GM19099 (cell line): ENCODE results near the gene PLEKHM3.

Experiments used
- POLR2A ChIP-seq: IDR thresholded peaks from 3 replicates; pipeline ENCODE4 v1.6.1; 2011; ENCODE audit warnings: low read depth; ENCODE audit not compliant: insufficient read length; ENCODE audit errors: extremely low read depth

PLEKHM3 gene, protein sequence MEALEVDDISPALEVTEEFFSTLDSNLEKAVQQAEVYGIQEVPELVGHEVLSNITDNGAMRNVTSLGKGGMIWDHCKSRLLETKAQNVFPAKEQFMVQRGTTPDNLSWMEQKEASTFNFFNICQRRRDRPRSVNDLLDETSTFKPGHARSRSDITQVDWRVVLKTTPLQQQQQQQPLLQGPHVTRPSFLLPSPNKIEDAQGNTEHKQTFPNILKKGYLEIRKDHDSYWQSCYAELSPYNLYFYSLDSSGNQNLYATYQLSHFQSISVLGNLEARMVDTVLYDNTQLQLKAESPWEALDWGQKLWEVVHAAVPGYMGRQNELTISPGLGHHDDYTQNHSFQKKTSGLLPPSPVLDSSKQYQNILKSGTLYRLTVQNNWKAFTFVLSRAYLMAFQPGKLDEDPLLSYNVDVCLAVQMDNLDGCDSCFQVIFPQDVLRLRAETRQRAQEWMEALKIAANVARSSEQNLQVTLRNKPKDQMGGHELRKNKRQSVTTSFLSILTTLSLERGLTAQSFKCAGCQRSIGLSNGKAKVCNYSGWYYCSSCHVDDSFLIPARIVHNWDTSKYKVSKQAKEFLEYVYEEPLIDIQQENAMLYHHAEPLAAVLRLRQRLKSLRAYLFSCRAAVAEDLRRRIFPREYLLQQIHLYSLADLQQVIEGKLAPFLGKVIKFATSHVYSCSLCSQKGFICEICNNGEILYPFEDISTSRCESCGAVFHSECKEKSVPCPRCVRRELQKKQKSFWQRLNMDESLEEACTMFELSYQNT

DNA sequence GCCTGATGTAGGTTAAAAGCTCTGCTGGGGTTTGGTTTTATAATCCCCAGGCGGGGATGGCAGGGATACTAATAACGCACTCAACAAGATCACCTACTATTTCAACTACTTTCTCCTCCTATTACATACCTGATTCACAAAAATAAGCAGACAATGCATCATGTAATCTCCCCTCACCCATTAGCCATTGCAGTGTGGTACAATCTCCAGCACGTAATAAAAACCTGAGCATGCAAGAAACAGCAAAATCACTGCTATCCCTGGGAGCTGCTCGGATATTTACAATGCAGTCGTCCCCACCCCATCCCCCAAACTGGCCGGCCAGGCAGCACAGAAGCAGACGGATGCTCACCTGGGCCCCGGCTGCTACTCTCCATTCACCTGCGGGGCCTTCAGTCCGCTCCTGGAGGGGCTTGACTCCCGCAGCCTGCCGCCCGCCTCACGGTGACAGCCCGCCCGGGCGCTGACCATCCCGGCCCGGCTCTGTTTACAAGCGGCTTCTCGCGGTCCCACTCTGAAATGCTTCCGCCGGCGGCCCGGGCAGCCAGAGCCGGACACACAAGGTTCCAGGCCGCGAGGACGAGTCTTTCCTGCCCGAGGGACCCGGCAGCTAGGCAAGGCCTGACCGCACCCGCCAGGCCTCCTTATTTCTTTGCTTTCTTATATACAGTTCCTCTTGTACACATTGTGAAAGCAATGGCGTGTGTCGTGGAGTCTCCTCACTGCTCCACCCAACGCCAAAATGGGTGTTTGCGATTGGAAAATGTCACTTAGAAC, at the start of gene PLEKHM3:
PLEKHM3 (minus strand) TSS at position 491 of the 777 bp plus-strand sequence. CDS start 23,888 bp downstream, outside the sequence.
- TF ChIP-seq POLR2A: peak; percentile 87

DNA sequence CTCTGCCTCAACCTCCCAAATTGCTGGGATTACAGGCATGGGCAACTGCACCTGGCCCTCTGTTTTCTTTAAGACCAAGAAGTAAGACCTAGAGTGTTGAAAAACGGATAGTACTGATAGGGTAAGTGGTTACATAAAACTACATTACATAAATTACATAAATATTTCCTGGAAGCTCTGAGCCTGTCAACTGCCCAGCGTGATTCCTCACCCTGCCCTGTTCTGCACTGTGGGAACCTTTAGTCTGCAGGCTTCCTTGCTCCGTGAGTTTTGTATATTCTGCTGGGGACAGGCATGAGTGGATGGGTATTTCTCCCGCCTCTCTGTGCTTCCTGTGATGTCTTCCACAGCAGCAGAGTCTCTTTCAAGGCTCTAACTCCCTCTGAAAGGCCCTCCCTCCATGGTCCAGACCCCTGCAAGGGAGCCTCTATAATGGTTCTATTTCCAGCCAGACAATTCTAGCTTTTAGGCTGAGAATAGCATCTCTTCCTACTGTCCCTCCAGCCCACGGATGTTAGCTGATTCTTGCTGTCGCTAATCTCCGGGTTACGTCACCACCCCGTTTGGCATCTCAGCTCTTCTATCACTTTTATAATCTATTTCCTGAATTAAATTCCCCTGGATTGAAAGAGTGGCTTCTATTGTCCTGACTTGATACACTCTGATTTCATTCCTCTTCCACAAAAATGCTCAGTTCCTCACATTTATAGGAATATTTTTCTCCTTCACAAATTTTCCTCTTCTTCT, 49.5 kb upstream of the PLEKHM3 start:
- no peak for TF ChIP-seq POLR2A

DNA sequence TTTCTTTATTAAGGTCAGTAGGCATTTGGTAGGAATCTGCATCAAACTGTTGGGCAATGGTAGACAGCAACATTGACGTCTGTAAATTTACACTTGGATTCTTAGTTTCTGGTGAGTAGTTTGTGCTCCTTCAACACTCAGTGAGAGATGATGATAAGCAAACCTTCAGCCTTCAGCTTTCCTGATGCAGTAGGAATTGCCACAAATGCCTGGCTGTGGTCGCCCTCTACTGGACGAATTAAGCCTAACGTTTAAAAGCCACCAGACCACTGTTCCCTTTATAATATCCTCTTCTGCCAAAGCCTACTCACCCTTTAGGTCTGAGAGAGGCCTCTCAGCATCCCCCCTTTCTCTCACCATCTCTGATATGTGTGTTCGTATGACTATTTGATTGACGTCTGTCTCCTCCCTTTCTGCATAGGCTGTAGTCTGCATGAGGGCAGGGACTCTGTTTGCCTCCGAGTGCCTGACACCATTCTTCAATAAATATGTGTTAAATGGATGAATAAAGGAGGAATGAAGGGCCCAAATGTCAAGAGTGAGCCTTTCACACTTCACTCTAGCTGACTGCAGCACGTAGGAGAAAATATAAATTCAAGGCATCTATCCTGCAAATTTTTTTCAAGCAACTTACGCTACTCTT, 47.0 kb upstream of the PLEKHM3 start:
- TF ChIP-seq POLR2A: no peak

DNA sequence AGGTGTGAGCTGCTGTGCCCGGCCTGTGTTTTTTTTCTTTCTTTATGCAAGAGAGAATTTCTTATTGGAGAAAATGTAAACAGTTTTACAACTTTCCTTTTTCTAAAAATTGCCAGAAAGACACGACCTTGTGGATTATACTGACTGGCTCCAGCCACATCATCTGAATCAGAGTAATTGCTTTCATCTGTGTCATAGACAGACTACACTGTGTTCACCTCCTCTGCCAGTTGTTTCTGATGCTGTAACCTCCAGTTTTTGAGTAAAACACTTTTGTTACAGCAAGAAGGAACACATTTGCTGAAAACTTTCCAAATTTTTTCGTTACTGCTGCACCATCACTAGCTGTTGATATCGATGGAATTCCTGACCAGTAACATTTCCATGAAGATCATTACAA, 43.9 kb upstream of the PLEKHM3 start:
- TF ChIP-seq POLR2A: no peak

DNA sequence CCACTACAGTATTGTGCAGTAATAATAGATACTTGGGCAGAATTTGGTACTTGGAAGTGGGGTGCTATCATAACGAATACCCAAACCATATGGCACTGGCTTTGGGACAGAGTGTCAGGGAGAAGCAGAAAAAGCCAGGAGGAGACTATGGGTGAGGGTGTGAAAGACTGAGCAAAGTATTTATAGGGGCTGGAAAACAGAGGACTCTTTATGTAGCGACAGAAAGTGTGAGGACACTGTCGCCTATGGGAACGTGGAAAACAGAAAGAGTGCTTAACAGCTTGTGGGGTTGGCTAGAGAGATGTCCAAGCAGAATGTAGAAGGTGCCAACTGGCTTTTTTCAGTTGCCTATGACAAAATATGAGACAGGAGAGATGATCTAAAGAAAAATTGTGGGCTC, 40.7 kb upstream of the PLEKHM3 start:
- TF ChIP-seq POLR2A: no peak

DNA sequence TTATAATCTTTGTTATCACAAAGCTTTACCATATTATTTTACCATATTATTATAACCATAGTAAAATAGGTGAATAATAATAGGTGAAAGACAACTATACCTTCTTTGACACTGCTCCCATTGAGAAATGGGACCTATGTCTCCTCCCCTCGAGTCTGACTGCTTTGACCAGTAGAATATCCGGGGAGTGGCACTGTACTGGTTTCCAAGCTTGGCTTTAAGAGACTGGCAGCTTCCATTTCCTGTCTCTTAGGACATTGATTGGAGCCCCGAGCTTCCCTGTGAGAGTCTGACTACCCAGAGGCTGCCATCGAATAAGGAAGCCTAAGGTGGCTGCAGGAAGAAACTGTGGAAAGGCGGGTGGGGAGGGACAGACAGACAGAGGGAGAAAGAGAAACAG, 40.1 kb upstream of the PLEKHM3 start:
- TF ChIP-seq POLR2A: no peak

DNA sequence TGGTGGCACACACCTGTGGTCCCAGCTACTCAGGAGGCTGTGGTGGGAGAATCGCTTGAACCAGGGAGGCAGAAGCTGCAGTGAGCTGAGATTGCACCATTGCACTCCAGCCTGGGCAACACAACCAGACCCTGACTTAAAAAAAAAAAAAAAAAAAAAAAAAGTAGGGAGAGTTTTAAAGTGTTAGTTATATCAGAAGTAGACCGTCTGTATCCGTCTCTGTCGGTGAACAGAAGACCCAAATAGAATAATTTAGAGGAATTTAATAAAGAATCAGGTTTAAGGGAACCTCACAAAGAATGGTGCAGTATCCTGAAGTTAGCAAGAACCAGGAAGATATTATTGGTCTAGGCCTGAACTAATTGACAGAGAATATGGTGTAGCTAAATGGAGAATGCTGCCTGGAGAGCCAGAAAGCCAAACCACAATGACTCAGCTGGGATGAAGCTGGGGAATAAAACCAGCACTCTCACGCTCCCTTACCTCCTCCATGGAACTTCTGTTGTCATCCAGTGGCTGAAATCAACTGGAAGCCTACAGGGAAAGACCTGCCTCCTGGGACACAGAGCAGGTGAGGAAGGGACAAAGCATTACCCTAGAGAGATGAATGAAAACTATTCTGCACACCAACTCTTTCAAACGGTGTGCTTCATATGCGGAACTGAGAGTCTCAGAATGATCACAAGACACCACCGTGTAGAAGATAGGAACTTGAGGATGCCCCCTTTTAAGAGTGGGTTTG, 39.1 kb upstream of the PLEKHM3 start:
- TF ChIP-seq POLR2A: no peak

DNA sequence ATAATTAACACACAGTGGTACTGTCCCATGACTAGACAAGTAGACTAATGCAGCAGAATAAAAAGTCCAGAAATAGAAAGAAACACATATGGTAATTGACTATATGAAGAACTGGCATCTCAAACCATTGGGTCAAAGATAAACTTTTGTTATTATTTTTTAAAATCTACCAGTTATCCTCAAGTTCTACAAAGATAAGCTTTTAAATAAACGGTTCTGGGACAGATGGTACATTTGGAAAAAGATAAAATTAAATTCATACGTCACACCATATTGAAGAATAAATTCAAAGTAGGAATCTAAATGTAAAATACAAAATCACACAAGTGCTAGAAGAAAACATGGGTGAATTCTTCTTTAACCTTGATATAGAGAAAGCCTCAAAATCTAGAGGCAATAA, 37.6 kb upstream of the PLEKHM3 start:
- no peak for TF ChIP-seq POLR2A

DNA sequence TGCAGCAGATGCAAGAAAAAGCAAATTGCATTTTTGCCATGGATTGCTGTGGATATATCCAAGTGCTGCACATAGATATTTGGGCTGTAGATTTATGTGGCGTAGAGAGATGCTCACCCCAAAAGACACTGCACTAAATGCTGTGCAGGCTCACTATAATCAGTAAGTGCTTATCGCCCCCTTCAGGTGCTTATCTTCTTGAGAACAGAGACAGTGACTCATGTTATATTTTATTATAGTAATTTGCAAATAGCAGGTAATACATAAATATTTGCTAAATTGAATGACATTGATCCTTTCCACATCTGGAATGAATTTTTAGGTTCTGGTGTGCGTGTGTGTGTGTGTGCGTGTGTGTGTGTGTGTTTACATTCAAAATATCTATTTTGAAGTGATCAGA, 36.8 kb upstream of the PLEKHM3 start:
- no peak for TF ChIP-seq POLR2A

DNA sequence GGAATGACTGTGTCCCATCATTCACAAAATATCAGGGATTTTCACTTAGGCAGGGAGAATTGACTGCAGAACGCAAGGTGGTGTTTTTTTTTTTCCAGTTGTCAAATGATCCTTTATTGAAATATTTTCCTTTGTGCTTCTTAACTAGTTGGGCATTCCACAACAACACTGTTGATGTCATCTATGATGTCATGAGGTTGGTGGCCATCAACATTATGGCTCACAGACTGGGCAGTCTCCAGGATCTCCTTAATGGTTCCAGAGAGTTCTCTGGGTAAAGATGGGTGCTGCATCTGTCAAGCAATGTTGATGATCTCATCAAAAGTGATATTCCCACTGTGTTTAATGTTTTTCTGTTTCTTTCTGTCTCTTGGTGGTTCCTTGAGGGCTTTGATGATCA, 31.8 kb upstream of the PLEKHM3 start:
- TF ChIP-seq POLR2A: no peak

DNA sequence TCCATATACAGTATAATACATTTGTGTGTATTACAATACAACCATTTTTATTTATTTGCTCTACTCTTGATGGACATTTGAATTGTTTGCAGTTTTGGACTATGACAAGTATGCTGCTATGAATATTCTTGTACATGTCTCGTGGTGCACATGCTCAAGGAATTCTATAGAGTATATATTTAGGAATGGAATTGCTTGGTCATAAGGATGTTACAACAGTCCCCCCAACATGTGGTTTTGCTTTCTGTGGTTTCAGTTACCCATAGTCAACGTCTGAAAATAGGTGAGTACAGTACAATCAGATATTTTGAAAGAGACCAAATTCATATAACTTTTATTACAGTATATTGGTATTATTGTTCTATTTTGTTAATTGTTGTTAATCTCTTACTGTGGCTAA, 24.1 kb upstream of the PLEKHM3 start:
- no peak for TF ChIP-seq POLR2A

DNA sequence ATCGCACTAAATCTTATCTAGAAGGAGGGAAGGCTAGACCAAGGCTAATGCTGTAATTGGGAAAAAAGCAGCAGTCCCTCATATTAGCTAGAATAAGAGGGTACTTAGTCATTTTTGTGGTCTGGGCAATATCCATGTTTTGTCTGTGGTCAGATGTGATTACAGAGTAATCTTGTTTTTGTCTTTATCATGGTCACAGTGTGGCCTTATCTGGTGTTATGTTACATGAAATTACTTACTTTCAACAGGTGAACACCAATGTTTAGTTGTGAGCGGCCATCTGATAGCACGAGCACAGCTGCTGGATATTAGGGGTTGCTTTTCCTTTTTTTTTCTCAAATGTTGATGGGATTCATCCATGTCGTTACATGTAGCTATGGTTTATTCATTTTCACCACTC, 23.7 kb upstream of the PLEKHM3 start:
- TF ChIP-seq POLR2A: no peak

DNA sequence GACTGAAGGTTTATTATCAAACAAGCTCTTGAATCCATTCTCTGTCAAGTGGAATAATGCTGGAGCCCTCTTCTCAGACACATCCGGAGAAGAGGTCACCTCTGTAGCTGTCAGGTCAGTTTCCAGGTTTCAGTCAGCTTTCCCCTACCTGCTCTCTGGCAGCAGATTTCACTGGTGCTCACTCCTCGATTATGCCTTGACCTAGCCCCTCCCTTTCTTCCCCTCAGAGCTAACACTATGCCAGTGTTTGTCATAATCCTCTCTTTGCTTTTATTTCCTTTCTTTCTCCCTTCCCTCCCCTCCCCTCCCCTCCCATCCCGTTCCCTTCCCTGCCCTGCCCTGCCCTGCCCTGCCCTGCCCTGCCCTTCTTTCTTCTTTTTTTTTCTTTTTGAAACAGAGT, 22.5 kb upstream of the PLEKHM3 start:
- no peak for TF ChIP-seq POLR2A

DNA sequence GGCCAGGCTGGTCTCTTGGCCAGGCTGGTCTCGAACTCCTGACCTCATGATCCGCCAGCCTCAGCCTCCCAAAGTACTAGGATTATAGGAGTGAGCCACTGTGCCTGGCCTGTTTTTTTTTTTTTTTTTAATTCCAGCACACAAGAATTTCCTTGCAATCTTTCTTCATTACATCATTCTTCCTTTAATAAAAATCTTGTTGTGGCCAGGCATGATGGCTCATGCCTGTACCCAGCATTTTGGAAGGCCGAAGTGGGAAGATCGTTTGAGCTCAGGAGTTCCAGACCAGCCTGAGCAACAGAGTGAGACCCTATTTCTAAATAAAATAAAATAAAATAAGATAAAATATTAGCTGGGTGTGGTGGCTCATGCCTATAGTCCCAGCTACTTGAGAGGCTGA, 21.4 kb upstream of the PLEKHM3 start:
- TF ChIP-seq POLR2A: no peak
